HepG2 (cell line): ENCODE data around the gene GGA2. TPM values are rescaled to one million over a fixed set of nuclear protein-coding genes. Genes with fewer than 3 reads are reported as not detected.
A peak's percentile ranks its signal among the peaks of the same experiment; 100 is the strongest.

ENCODE experiments used
- CHCHD3 ChIP-seq: sonication (generic); formaldehyde crosslinking; IDR thresholded peaks from 2 replicates; pipeline ENCODE4 v1.8.0; 2022; ENCODE audit warnings: mild to moderate bottlenecking, missing genetic modification reagents, moderate library complexity
- CREB1 ChIP-seq, 2 experiments: fragments of 450-650 bp in 1 of 2; IDR thresholded peaks; 2 replicates each; pipeline ENCODE4 v1.6.1; 2016 to 2017; ENCODE audit warnings: control low read depth in 1 of 2, mild to moderate bottlenecking in 1 of 2, missing compliant biosample characterization in 1 of 2, missing genetic modification characterization in 1 of 2
- DNMT1 ChIP-seq: sonication (generic); formaldehyde crosslinking; IDR thresholded peaks from 2 replicates; pipeline ENCODE4 v1.5.1; 2020; ENCODE audit warnings: mild to moderate bottlenecking, missing genetic modification reagents
- ELF4 ChIP-seq: sonication (generic); formaldehyde crosslinking; IDR thresholded peaks from 2 replicates; pipeline ENCODE4 v1.5.0; 2020; ENCODE audit warnings: missing genetic modification reagents, mild to moderate bottlenecking, moderate library complexity, borderline replicate concordance
- ELK4 ChIP-seq: sonication (generic); formaldehyde crosslinking; IDR thresholded peaks from 2 replicates; pipeline ENCODE4 v1.9.0; 2021; ENCODE audit warnings: missing genetic modification reagents, borderline replicate concordance
- GABPB1 ChIP-seq: IDR thresholded peaks from 2 replicates; pipeline ENCODE4 v1.6.1; 2016; ENCODE audit warnings: mild to moderate bottlenecking, missing genetic modification reagents, moderate library complexity, missing compliant biosample characterization
- KDM1A ChIP-seq: IDR thresholded peaks from 2 replicates; pipeline ENCODE4 v1.6.1; 2016; ENCODE audit warnings: missing compliant biosample characterization
- NFE2L1 ChIP-seq: sonication (generic); formaldehyde crosslinking; IDR thresholded peaks from 2 replicates; pipeline ENCODE4 v1.4.0; 2020; ENCODE audit warnings: missing genetic modification reagents, mild to moderate bottlenecking, borderline replicate concordance
- PBX3 ChIP-seq: sonication (generic); formaldehyde crosslinking; IDR thresholded peaks from 2 replicates; pipeline ENCODE4 v1.8.1; 2023; ENCODE audit warnings: missing genetic modification reagents, inconsistent platforms, borderline replicate concordance
- REPIN1 ChIP-seq: sonication (generic); formaldehyde crosslinking; IDR thresholded peaks from 2 replicates; pipeline ENCODE4 v1.8.0; 2022; ENCODE audit warnings: missing genetic modification reagents, low read depth, mild to moderate bottlenecking, borderline replicate concordance
- SIN3A ChIP-seq: IDR thresholded peaks from 2 replicates; pipeline ENCODE4 v1.6.1; 2011; ENCODE audit warnings: low read depth, mild to moderate bottlenecking, control low read depth, low read length, borderline replicate concordance
- SMARCC2 ChIP-seq: fragments of 450-650 bp; IDR thresholded peaks from 2 replicates; pipeline ENCODE4 v1.6.1; 2017; ENCODE audit warnings: antibody characterized with exemption, mild to moderate bottlenecking
- SNAI1 ChIP-seq: sonication (generic); formaldehyde crosslinking; IDR thresholded peaks from 2 replicates; pipeline ENCODE4 v1.5.0; 2020; ENCODE audit warnings: mild to moderate bottlenecking, missing genetic modification reagents, borderline replicate concordance
- SNAPC2 ChIP-seq: sonication (generic); formaldehyde crosslinking; IDR thresholded peaks from 2 replicates; pipeline ENCODE4 v1.8.1; 2022; ENCODE audit warnings: mild to moderate bottlenecking, missing genetic modification reagents
- SNAPC4 ChIP-seq: sonication (generic); formaldehyde crosslinking; IDR thresholded peaks from 2 replicates; pipeline ENCODE4 v1.4.0; 2020; ENCODE audit warnings: mild to moderate bottlenecking, missing genetic modification reagents
- SYNCRIP ChIP-seq: fragments of 200-400 bp; formaldehyde crosslinking; IDR thresholded peaks from 2 replicates; pipeline ENCODE4 v1.6.1; 2018; ENCODE audit warnings: mild to moderate bottlenecking, low read depth, low read length; ENCODE audit not compliant: insufficient read depth
- ZNF10 ChIP-seq: sonication (generic); formaldehyde crosslinking; IDR thresholded peaks from 2 replicates; pipeline ENCODE4 v1.4.0; 2020; ENCODE audit warnings: mild to moderate bottlenecking, low read depth, missing genetic modification reagents, borderline replicate concordance
- ZNF12 ChIP-seq: sonication (generic); formaldehyde crosslinking; IDR thresholded peaks from 2 replicates; pipeline ENCODE4 v1.5.0; 2020; ENCODE audit warnings: missing genetic modification reagents
- ZNF333 ChIP-seq: sonication (generic); formaldehyde crosslinking; IDR thresholded peaks from 2 replicates; pipeline ENCODE4 v1.4.0; 2020; ENCODE audit warnings: mild to moderate bottlenecking, missing genetic modification reagents, borderline replicate concordance
- ZNF468 ChIP-seq: sonication (generic); formaldehyde crosslinking; IDR thresholded peaks from 2 replicates; pipeline ENCODE4 v1.8.0; 2022; ENCODE audit warnings: mild to moderate bottlenecking, moderate library complexity, missing genetic modification reagents
- ZNF496 ChIP-seq: sonication (generic); formaldehyde crosslinking; IDR thresholded peaks from 2 replicates; pipeline ENCODE4 v1.8.1; 2023; ENCODE audit warnings: mild to moderate bottlenecking, moderate library complexity, missing genetic modification reagents; ENCODE audit not compliant: insufficient replicate concordance
- ZNF513 ChIP-seq: sonication (generic); formaldehyde crosslinking; conservative IDR thresholded peaks from 2 replicates; pipeline ENCODE4 v1.5.0; 2020; ENCODE audit warnings: missing genetic modification reagents
- polyA plus RNA-seq, 8 experiments: library from polyadenylated mRNA; depleted of rRNA in 3 of 8; stranded (reverse) in 7 of 8; unstranded in 1 of 8; fragments of >200 nt; fragmentation: Illumina TruSeq in 4 of 8; extraction: Trizol in 4 of 8; gene quantifications; 2 replicates each; pipeline versions ENCODE4 v1.2.1 to v1.2.3, GENCODE V29; 2011 to 2016; ENCODE audit warnings: low read depth in 4 of 8, missing spikeins in 1 of 8, mixed read lengths in 1 of 8; ENCODE audit not compliant: insufficient read depth in 1 of 8
- total RNA-seq, 5 experiments: library from RNA; depleted of rRNA; stranded (reverse); fragments of >200 nt; fragmentation: Illumina TruSeq; extraction: Trizol; gene quantifications; 2 replicates each; pipeline ENCODE4 v1.2.3, GENCODE V29; 2016; ENCODE audit warnings: low read depth in 1 of 5

GGA2 gene
- total and polyA plus RNA-seq, 2 of the 13 experiments (the other 11 are each of a cell fraction or from before 2014, with no cell fraction given) = 51.5 to 69.8 TPM

GRCh38 chr16:23509441-23509754 lies 896 bp downstream of the GGA2 start (continued):
- no peak for TF ChIP-seq ZNF333 (CRISPR knock-in tag)
- 0 out of 2 replicates have a peak, but pooled peaks have one; percentile 1 for TF ChIP-seq GABPB1 (CRISPR knock-in tag)
- no peak for TF ChIP-seq PBX3 (CRISPR knock-in tag)
- TF ChIP-seq CREB1 (IDR thresholded peaks at IDR 0.05) = no peak
- no peak for TF ChIP-seq CREB1 (CRISPR knock-in tag; IDR thresholded peaks at IDR 0.05)
- no peak for TF ChIP-seq ZNF496 (CRISPR knock-in tag)
- TF ChIP-seq SNAPC4 (CRISPR knock-in tag) = no peak
- no peak for TF ChIP-seq ZNF513 (CRISPR knock-in tag)
- no peak for TF ChIP-seq DNMT1 (CRISPR knock-in tag)
- TF ChIP-seq SNAI1 (CRISPR knock-in tag) = no peak
- no peak for TF ChIP-seq SIN3A
- TF ChIP-seq KDM1A (CRISPR knock-in tag) = no peak
- TF ChIP-seq REPIN1 (CRISPR knock-in tag) = 0 out of 2 replicates have a peak, but pooled peaks have one; percentile 55
- TF ChIP-seq ZNF468 = no peak
- TF ChIP-seq ZNF10 (CRISPR knock-in tag) = no peak
- TF ChIP-seq CHCHD3 (CRISPR knock-in tag) = no peak
- no peak for TF ChIP-seq NFE2L1 (CRISPR knock-in tag)
- TF ChIP-seq SYNCRIP = no peak
- TF ChIP-seq ELK4 (CRISPR knock-in tag) = no peak
- TF ChIP-seq SMARCC2 = no peak
- 0 out of 2 replicates have a peak, but pooled peaks have one; percentile 61 for TF ChIP-seq SNAPC2 (CRISPR knock-in tag)
- TF ChIP-seq ELF4 (CRISPR knock-in tag) = no peak
- no peak for TF ChIP-seq ZNF12
